GM18498 (cell line): ENCODE data around the gene PLP2.
"Not testable (repeated sequence)": the region's sequence is repeated elsewhere in the genome, so short reads cannot be mapped to it uniquely, and the experiment has no call there.

Experiments used
- ATAC-seq: cut with Tn5 transposase; IDR thresholded peaks from one replicate; pipeline ENCODE4 v1.9.1; 2021; ENCODE audit warnings: mild to moderate bottlenecking, moderate library complexity; ENCODE audit not compliant: unreplicated experiment

Gene PLP2

GRCh38 chrX:49163555-49164419 is 7.9 kb upstream of the PLP2 start:
- peak; percentile 59 for ATAC-seq

- ATAC-seq = no peak
Measured at GRCh38 chrX:49164589-49165360, 6.9 kb upstream of the PLP2 start.

- ATAC-seq = peak; percentile 49
Measured at GRCh38 chrX:49165901-49166881, 5.5 kb upstream of the PLP2 start.

- ATAC-seq = no peak
Measured at GRCh38 chrX:49166914-49167739, 4.6 kb upstream of the PLP2 start.

GRCh38 chrX:49167740-49168108 is 4.0 kb upstream of the PLP2 start:
- no peak for ATAC-seq

GRCh38 chrX:49172280-49172780 is 632 bp downstream of the PLP2 start:
- ATAC-seq = peak; percentile 80

GRCh38 chrX:49173544-49173943 is 1.8 kb downstream of the PLP2 start:
- not testable (repeated sequence) for ATAC-seq

- no peak for ATAC-seq
Measured at GRCh38 chrX:49174723-49175122, 3.0 kb downstream of the PLP2 start.

GRCh38 chrX:49175435-49176274 is 4.0 kb downstream of the PLP2 start:
- no peak for ATAC-seq

- no peak for ATAC-seq
Measured at GRCh38 chrX:49176421-49177326, 5.0 kb downstream of the PLP2 start.

- ATAC-seq = no peak
Measured at GRCh38 chrX:49177338-49177833, 5.7 kb downstream of the PLP2 start.

- no peak for ATAC-seq
Measured at GRCh38 chrX:49177873-49178480, 6.3 kb downstream of the PLP2 start.

- ATAC-seq = no peak
Measured at GRCh38 chrX:49178537-49178936, 6.8 kb downstream of the PLP2 start.

- ATAC-seq = no peak
Measured at GRCh38 chrX:49179358-49179757, 7.7 kb downstream of the PLP2 start.

- ATAC-seq = no peak
Measured at GRCh38 chrX:49183701-49184281, 12.1 kb downstream of the PLP2 start.

GRCh38 chrX:49184294-49185281 is 12.9 kb downstream of the PLP2 start:
- ATAC-seq = peak; percentile 40
